Pancreas (tissue), 10 donors: ENCODE data around the gene LRRC75A. TPM values are rescaled to one million over a fixed set of nuclear protein-coding genes. Genes with fewer than 3 reads are reported as not detected.

ENCODE experiments used
- ATAC-seq, 4 donors: fragments of 200-7000 bp; cut with Tn5 transposase; one replicate each; pipeline versions ENCODE4 v1.8.0 to v1.9.1; 2020; ENCODE audit warnings: mild to moderate bottlenecking in 4 of 4, moderate library complexity in 4 of 4
- DNase-seq, 6 donors: peaks; one replicate each; pipeline ENCODE4 v3.0.0-alpha.2; 2020
- FAIRE-seq: peaks from 2 replicates; lab custom pipeline; 2012; peaks lifted over from hg19 to GRCh38; lab: Jason Lieb, UNC
- H3K27ac ChIP-seq, 4 donors: fragments of 200-600 bp; sonication (generic); 1 replicate in 3 of 4; 2 replicates in 1 of 4; pipeline versions ENCODE4 v1.5.0 to v1.8.0; 2020
- H3K27me3 ChIP-seq, 4 donors: fragments of 200-600 bp; one replicate each; pipeline ENCODE4 v1.8.0; 2021
- H3K36me3 ChIP-seq, 3 donors: fragments of 200-600 bp; sonication (generic) in 1 of 3; one replicate each; pipeline versions ENCODE4 v1.5.0 to v1.8.0; 2020 to 2021
- H3K4me1 ChIP-seq, 3 donors: fragments of 200-600 bp; one replicate each; pipeline ENCODE4 v1.8.0; 2021
- H3K4me3 ChIP-seq, 4 donors: fragments of 200-600 bp; sonication (generic) in 2 of 4; one replicate each; pipeline versions ENCODE4 v1.5.0 to v1.8.0; 2020 to 2021
- H3K9me3 ChIP-seq, 4 donors: fragments of 200-600 bp; one replicate each; pipeline ENCODE4 v1.8.0; 2021
- WGBS, 2 donors: extraction: QIAGEN DNeasy Blood & Tissue Kit; methylation state at CpG; one replicate each; pipeline ENCODE4 v1.1.7; 2013; 5-methylcytosine and 5-hydroxymethylcytosine counted together
- intact Hi-C, 3 donors: fragments of 100-400 bp; cut with DNase I; formaldehyde crosslinking; loops; one replicate each; pipeline versions ENCODE4 v1.11.1 to v1.14.2; 2022
- polyA plus RNA-seq, 2 donors: library from polyadenylated mRNA; stranded (reverse); fragments of 200-250 nt; gene quantifications; one replicate each; pipeline ENCODE4 v1.2.3, GENCODE V29; 2013
- total RNA-seq, 6 donors: library from RNA; stranded (reverse); fragmentation: NEBNext Ultra II Directional in 4 of 6; extraction: Animal tissue kit (Norgen Biotek cat#: 25700) in 4 of 6; gene quantifications; one replicate each; pipeline versions ENCODE4 v1.2.1 to v1.2.4, GENCODE V29; 2021 to 2023
- TF ChIP-seq, protein P1 (sequence below), 4 donors: fragments of 200-600 bp; sonication (generic) in 3 of 4; IDR thresholded peaks; one replicate each; pipeline versions ENCODE4 v1.5.0 to v1.8.0; 2021; ENCODE audit warnings: antibody characterized with exemption in 4 of 4
- donor health status: healthy with polysubstance abuse.
- donor health status: DM: no; HTN: no; CAD: no; lungs with moderate emphysema.
- donor health status: DM: no; HTN: no; CAD: no.
- donor health status: control.
- donor health status: control.
- donor health status: Bipolar disorder and iron deficiency.
- donor health status: DM: yes; HTN: yes; CAD: no.
- donor health status: DM: no; HTN: no; CAD: no.
- donor health status: DM: no; HTN: no; CAD: no.
- donor health status: DM: yes; HTN: yes; CAD: no.

Gene LRRC75A
- total and polyA plus RNA-seq, 8 donors = 0.95 to 4.0 (median 2.0) TPM

- no peak overlapping the region for H3K4me3 ChIP-seq
- H3K4me1 ChIP-seq = peaks cover 0 to 12% (median 11%) of the 10 kb centered on the region in 3 donors
- ATAC-seq (peak in 2 of 4 donors; percentile 4 to 8), DNase-seq (peak in 4 of 6 donors; percentile 34 to 53 (median 44)), FAIRE-seq (no peak)
- WGBS, 2 donors = 52 to 62% methylated on average over 8 of the region's 8 CpGs
- no peaks in the 10 kb centered on the region for H3K9me3 ChIP-seq
- no peaks in the 10 kb centered on the region for H3K36me3 ChIP-seq
- no peaks in the 10 kb centered on the region for H3K27me3 ChIP-seq
- TF ChIP-seq, protein P1, sequence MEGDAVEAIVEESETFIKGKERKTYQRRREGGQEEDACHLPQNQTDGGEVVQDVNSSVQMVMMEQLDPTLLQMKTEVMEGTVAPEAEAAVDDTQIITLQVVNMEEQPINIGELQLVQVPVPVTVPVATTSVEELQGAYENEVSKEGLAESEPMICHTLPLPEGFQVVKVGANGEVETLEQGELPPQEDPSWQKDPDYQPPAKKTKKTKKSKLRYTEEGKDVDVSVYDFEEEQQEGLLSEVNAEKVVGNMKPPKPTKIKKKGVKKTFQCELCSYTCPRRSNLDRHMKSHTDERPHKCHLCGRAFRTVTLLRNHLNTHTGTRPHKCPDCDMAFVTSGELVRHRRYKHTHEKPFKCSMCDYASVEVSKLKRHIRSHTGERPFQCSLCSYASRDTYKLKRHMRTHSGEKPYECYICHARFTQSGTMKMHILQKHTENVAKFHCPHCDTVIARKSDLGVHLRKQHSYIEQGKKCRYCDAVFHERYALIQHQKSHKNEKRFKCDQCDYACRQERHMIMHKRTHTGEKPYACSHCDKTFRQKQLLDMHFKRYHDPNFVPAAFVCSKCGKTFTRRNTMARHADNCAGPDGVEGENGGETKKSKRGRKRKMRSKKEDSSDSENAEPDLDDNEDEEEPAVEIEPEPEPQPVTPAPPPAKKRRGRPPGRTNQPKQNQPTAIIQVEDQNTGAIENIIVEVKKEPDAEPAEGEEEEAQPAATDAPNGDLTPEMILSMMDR (IDR thresholded peaks at IDR 0.05) = no peak
- intact Hi-C loops = no loop called here
- H3K27ac ChIP-seq = no peak overlapping the region
Observed at GRCh38 chr17:16488186-16488967, 3.6 kb downstream of the LRRC75A start.

DNA sequence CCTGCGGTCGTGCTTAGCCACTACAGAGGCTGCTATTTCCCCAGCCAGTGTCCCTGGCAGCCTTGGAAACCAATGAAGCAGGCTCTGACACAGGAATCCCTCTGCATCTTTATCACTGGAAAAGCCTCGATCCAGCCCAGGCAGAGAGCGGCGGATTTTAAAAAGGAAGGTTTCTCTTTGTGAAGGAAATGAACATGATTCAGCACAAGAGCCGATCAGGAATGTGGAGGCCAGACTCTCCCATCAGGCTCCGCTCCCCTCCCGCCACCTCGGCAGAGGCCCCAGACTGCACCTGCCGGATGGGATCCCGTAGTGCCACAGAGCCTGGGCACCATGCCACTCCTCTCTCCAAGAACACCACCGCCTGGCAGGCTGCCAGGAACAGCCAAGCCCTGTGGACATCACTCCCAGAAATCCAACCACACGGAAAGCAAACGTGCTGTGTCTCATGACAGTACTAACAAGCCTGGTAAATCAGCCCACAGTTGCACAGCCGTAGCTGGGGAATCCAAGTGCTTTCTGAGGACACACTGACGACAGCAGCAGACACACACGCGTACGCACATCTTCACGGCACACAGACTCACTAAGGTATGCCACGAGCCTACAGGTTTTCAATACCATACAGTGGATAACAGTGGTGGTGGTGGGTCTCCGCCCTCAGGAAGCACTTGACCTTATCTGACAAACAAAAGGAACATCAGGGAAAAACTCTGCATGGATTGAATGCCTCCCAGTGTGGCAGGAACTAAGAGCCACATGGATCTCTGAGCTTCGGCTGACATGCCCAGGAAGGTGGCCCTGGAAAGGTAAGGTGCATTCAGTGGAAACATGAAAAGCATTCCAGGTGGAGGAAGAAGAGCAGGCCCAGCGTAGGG lies 5.4 kb downstream of the LRRC75A start:
- Histone ChIP-seq H3K9me3 (no peaks in the 10 kb centered on the region), H3K27me3 (no peaks in the 10 kb centered on the region), H3K27ac (peak overlapping the region in 3 of 4 donors; percentile 46 to 50 (median 47)), H3K36me3 (no peaks in the 10 kb centered on the region), H3K4me3 (no peak overlapping the region), H3K4me1 (peaks cover 0 to 12% (median 11%) of the 10 kb centered on the region in 3 donors)
- DNase-seq = peak; percentile 80 to 96 (median 93)
- TF ChIP-seq, protein P1 (IDR thresholded peaks at IDR 0.05) = no peak
- WGBS, 2 donors = 41 to 44% methylated on average over 24 of the region's 24 CpGs
- FAIRE-seq = peak; percentile 9
- peak; percentile 76 to 88 (median 85) for ATAC-seq
- intact Hi-C loops = no loop called here

DNA sequence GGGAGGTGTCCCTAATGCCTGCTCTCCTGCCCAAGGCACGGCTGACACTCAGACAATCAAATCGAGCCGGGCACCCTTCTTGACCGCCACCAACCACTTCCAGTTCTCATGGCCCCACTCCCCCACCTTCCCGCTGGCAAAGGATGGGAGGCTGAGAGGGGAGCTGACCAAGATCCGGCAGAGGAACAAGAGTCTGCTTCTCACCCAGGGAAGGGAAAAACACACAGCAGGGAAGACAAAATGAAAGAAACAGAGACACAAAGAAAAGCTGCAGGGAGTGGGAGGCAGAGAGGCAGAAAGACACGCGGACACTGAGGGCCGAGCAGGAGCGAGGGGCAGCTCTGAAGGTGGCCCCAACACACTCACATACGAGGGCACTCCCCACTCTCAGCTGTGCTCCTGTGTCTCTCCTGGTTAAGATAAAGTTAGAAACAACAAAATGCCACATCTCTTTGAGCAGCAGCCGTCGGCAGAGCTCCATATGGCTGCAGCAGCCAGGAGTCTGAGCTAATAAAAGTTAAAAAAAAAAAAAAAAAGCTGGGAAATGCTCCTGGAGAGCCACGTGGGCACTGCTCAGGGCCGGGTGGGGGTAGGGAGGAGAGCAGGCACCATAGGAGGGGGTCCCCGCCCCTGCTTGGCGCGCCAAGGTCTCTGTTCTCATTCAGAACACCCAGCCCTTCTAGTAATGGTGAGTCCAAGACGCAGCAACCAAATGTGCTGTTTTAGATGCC lies 7.4 kb downstream of the LRRC75A start:
- Histone ChIP-seq H3K27me3 (no peaks in the 10 kb centered on the region), H3K36me3 (no peaks in the 10 kb centered on the region), H3K27ac (no peak overlapping the region), H3K4me3 (no peak overlapping the region), H3K4me1 (peaks cover 0 to 7% (median 6%) of the 10 kb centered on the region in 3 donors), H3K9me3 (no peaks in the 10 kb centered on the region)
- ATAC-seq (no peak), FAIRE-seq (no peak), DNase-seq (no peak)
- 75 to 77% methylated on average over 19 of the region's 19 CpGs for WGBS, 2 donors
- intact Hi-C loops = no loop called here
- TF ChIP-seq, protein P1 (IDR thresholded peaks at IDR 0.05) = no peak

- WGBS, 2 donors = 87 to 91% methylated on average over 8 of the region's 8 CpGs
- H3K9me3 ChIP-seq = no peaks in the 10 kb centered on the region
- H3K27ac ChIP-seq = no peak overlapping the region
- no peak for ATAC-seq
- intact Hi-C loops = no loop called here
- no peak overlapping the region for H3K4me3 ChIP-seq
- no peaks in the 10 kb centered on the region for H3K36me3 ChIP-seq
- FAIRE-seq = no peak
- TF ChIP-seq, protein P1 (IDR thresholded peaks at IDR 0.05) = no peak
- H3K4me1 ChIP-seq = peaks cover 0 to 7% (median under 1%) of the 10 kb centered on the region in 3 donors
- peak in 1 of 6 donors; percentile 12 for DNase-seq
- no peaks in the 10 kb centered on the region for H3K27me3 ChIP-seq
Observed at GRCh38 chr17:16483021-16483645, 8.9 kb downstream of the LRRC75A start.
